Activated T-cell treated with anti-CD3 and anti-CD28 coated beads, Interleukin-2, amount 50 U/mL, for 72 hours (primary cell): ENCODE measurements around the gene CNIH2. TPM values are rescaled to one million over a fixed set of nuclear protein-coding genes. Genes with fewer than 3 reads are reported as not detected.

Experiments used
- ATAC-seq, 2 donors: fragments of 150-1000 bp; cut with Tn5 transposase; replicated peaks in 1 of 2; 2 replicates each; pipeline ENCODE4 v1.10.0; 2021; ENCODE audit warnings: moderate library complexity in 2 of 2, mild to moderate bottlenecking in 1 of 2
- DNase-seq, 2 donors: peaks; one replicate each; pipeline ENCODE4 v3.0.0; 2021 to 2022; ENCODE audit warnings: mixed read lengths in 1 of 2
- H3K27ac Mint-ChIP-seq: one replicate; pipeline ENCODE4 v1.8.0; 2022; ENCODE audit warnings: mild to moderate bottlenecking, moderate library complexity, mixed read lengths
- H3K27me3 Mint-ChIP-seq: one replicate; pipeline ENCODE4 v1.8.0; 2022; ENCODE audit warnings: low read depth, mixed read lengths
- H3K36me3 Mint-ChIP-seq, 2 donors: one replicate each; pipeline ENCODE4 v1.8.0; 2022; ENCODE audit warnings: mixed read lengths in 2 of 2, mild to moderate bottlenecking in 1 of 2; ENCODE audit not compliant: insufficient read depth in 2 of 2
- H3K4me1 Mint-ChIP-seq: one replicate; pipeline ENCODE4 v1.8.0; 2022; ENCODE audit warnings: low read depth, mixed read lengths
- H3K4me3 Mint-ChIP-seq, 2 donors: one replicate each; pipeline ENCODE4 v1.8.0; 2022; ENCODE audit warnings: mild to moderate bottlenecking in 2 of 2, mixed read lengths in 2 of 2, moderate library complexity in 2 of 2
- H3K9me3 Mint-ChIP-seq, 2 donors: one replicate each; pipeline ENCODE4 v1.8.0; 2022; ENCODE audit warnings: mixed read lengths in 2 of 2
- total RNA-seq, 2 donors: library from RNA; stranded (reverse); gene quantifications; one replicate each; pipeline ENCODE4 v1.2.3, GENCODE V29; 2022

The CNIH2 gene
- total RNA-seq, 2 donors from 2014 or later: 1.2 to 3.5 TPM

DNA sequence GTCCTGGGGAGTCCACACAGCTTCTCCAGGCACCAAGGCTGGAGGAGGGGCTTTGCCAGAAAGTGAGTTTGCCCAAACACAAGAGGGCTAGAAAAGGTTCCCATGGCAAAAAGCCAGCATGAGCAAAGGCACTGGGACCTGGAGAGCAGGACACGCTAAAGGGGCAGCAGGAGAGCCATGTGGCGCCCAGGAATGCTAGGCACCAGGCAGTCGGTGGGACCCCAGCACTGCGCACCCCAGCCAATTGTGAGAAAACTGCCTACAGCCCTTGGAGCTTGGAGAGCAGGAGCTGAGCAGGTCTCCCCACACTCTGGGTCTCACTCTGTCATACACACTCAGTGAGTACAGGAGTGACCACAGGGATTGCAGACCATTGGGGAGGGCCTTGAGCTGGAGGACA is 14.7 kb upstream of the CNIH2 start:
- no peak for DNase-seq
- peaks cover 10 to 18% of the 10 kb centered on the region in 2 donors for H3K36me3 Mint-ChIP-seq
- H3K27me3 Mint-ChIP-seq: no peaks in the 10 kb centered on the region
- peaks cover 28% of the 10 kb centered on the region for H3K4me1 Mint-ChIP-seq
- no peaks in the 10 kb centered on the region for H3K9me3 Mint-ChIP-seq
- H3K4me3 Mint-ChIP-seq: no peak overlapping the region
- H3K27ac Mint-ChIP-seq: no peak overlapping the region
- ATAC-seq: no peak

DNA sequence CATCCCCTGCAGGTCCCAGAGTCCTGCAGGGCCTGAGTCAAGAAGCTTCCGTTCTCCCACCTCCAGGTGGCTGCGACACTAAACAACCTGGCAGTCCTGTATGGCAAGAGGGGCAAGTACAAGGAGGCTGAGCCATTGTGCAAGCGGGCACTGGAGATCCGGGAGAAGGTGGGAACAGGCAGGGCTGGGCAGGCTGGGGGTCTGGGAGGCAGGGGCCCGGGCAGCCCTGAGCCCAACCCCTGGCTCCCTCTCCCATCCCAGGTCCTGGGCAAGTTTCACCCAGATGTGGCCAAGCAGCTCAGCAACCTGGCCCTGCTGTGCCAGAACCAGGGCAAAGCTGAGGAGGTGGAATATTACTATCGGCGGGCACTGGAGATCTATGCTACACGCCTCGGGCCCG is 14.2 kb upstream of the CNIH2 start:
- ATAC-seq: no peak
- Mint-ChIP-seq H3K36me3 (peaks cover 10 to 18% of the 10 kb centered on the region in 2 donors), H3K27ac (no peak overlapping the region), H3K9me3 (no peaks in the 10 kb centered on the region), H3K4me1 (peaks cover 24% of the 10 kb centered on the region), H3K27me3 (no peaks in the 10 kb centered on the region), H3K4me3 (no peak overlapping the region)
- DNase-seq: no peak

DNA sequence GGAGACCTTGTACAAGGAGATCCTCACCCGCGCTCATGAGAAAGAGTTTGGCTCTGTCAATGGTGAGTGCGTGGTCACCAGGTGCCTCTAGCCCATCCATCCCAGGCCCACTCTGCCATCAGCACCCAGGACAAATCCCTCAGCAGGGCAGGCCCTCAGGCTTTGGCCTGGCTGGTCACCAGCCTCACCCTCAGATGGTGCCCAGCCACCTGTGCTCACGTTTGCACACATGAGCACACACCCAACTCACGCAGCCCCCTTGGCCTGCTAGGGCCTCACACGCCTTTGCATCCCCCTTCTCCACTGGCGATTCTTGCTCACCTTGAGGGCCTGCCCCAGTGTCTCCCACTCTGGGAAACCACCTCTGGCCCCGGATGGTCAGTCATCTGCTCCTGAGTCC is 13.6 kb upstream of the CNIH2 start:
- ATAC-seq (no peak), DNase-seq (no peak)
- H3K27ac Mint-ChIP-seq: peak overlapping the region; percentile 68
- H3K27me3 Mint-ChIP-seq: no peaks in the 10 kb centered on the region
- H3K4me1 Mint-ChIP-seq: peaks cover 21% of the 10 kb centered on the region
- no peaks in the 10 kb centered on the region for H3K9me3 Mint-ChIP-seq
- H3K36me3 Mint-ChIP-seq: peaks cover 10 to 16% of the 10 kb centered on the region in 2 donors
- no peak overlapping the region for H3K4me3 Mint-ChIP-seq

DNA sequence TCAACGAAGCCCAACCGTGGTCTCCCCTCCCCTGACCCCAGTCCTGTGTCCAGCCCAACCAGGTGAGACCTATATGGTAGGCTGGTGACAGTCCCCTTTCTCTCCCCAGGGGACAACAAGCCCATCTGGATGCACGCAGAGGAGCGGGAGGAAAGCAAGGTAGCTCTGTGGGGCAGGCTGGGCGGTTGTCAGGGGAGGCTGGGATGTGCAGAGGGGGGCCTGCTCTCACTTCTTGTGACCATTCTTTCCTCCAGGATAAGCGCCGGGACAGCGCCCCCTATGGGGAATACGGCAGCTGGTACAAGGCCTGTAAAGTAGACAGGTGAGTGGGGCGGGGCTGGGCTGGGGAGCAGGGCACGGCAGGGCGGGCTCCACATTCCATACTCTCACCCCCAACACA is 13.1 kb upstream of the CNIH2 start:
- Mint-ChIP-seq H3K4me3 (no peak overlapping the region), H3K9me3 (no peaks in the 10 kb centered on the region), H3K27ac (no peak overlapping the region), H3K27me3 (no peaks in the 10 kb centered on the region), H3K4me1 (peaks cover 21% of the 10 kb centered on the region), H3K36me3 (peaks cover 7 to 14% of the 10 kb centered on the region in 2 donors)
- ATAC-seq: no peak
- peak; percentile 52 to 55 for DNase-seq

DNA sequence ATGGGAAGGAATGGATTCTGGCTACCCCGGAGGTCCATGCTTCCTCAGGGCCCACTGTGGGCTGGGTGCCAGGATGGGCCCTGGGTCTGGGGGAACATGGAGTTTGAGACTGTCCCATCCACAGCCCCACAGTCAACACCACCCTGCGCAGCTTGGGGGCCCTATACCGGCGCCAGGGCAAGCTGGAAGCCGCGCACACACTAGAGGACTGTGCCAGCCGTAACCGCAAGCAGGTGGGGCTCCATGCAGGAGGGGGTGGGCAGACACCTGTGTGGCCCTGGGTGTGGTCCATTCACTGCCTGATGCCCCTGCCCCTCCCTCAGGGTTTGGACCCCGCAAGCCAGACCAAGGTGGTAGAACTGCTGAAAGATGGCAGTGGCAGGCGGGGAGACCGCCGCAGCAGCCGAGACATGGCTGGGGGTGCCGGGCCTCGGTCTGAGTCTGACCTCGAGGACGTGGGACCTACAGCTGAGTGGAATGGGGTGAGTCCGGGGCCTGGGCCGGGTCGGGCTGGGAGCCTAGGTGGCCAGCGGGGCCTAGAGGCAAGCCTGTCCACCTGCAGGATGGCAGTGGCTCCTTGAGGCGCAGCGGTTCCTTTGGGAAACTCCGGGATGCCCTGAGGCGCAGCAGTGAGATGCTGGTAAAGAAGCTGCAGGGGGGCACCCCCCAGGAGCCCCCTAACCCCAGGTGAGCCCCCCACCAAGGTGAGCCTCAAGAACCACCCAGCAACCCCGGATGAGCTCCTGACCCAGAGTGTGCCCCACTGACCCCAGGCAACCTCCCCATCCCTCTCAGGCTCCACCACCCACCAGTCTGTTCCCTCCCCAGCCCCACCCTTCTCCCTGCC is 12.2 kb upstream of the CNIH2 start:
- Mint-ChIP-seq H3K9me3 (no peaks in the 10 kb centered on the region), H3K36me3 (peaks cover 7 to 10% of the 10 kb centered on the region in 2 donors), H3K4me1 (peaks cover 28% of the 10 kb centered on the region), H3K4me3 (no peak overlapping the region), H3K27ac (no peak overlapping the region), H3K27me3 (no peaks in the 10 kb centered on the region)
- DNase-seq (no peak), ATAC-seq (no peak)

DNA sequence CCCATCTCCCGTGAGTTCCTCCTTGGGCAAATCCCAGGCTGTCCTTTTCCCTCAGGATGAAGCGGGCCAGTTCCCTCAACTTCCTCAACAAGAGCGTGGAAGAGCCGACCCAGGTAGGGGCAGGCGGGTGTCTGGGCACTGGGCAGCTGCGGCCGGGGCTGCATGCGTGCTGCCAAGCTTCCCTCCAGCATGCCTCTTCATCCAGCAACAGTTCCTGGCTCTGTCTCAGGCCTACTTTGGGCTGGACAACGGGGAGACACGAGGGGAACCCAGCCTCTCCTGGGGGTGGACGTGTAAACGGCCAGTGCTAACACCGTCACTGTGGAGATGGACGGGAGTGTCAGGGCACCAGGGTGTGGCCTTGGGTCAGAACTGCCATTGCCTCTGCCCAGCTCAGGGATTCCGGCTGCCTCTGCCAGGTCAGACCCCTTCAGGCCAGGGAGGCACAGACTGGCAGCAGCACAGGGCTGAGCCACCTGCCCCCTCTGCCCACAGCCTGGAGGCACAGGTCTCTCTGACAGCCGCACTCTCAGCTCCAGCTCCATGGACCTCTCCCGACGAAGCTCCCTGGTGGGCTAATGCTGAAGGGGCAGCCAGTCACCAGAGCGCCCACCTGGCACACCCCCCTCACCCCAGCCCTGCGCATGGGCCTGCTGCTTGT is 11.5 kb upstream of the CNIH2 start:
- Mint-ChIP-seq H3K4me1 (peaks cover 31% of the 10 kb centered on the region), H3K9me3 (no peaks in the 10 kb centered on the region), H3K4me3 (peak overlapping the region in 1 of 2 donors; percentile 97), H3K27me3 (no peaks in the 10 kb centered on the region), H3K36me3 (peaks cover 7 to 10% of the 10 kb centered on the region in 2 donors), H3K27ac (no peak overlapping the region)
- no peak for ATAC-seq
- DNase-seq: no peak

DNA sequence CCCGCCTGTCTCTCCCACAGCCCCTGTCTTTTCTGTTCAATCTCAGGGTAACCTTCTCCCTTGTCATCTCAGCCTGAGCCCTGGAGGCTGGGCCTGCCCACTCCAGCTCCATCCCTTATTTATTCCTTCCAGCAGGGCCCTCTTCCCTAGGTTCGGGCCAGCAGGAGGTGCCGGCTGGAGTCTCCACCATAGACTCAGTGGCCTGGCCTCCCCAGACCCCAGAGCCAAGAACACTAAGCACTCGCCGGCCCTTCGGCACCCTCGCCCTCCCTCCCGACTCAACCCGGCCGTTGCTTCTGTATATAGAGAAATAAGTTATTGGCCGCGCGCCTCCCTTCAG is 11.0 kb upstream of the CNIH2 start:
- Mint-ChIP-seq H3K27me3 (no peaks in the 10 kb centered on the region), H3K4me1 (peaks cover 31% of the 10 kb centered on the region), H3K4me3 (peak overlapping the region; percentile 95 to 97), H3K27ac (peak overlapping the region; percentile 51), H3K36me3 (peaks cover 5 to 9% of the 10 kb centered on the region in 2 donors), H3K9me3 (no peaks in the 10 kb centered on the region)
- ATAC-seq (no peak), DNase-seq (no peak)

DNA sequence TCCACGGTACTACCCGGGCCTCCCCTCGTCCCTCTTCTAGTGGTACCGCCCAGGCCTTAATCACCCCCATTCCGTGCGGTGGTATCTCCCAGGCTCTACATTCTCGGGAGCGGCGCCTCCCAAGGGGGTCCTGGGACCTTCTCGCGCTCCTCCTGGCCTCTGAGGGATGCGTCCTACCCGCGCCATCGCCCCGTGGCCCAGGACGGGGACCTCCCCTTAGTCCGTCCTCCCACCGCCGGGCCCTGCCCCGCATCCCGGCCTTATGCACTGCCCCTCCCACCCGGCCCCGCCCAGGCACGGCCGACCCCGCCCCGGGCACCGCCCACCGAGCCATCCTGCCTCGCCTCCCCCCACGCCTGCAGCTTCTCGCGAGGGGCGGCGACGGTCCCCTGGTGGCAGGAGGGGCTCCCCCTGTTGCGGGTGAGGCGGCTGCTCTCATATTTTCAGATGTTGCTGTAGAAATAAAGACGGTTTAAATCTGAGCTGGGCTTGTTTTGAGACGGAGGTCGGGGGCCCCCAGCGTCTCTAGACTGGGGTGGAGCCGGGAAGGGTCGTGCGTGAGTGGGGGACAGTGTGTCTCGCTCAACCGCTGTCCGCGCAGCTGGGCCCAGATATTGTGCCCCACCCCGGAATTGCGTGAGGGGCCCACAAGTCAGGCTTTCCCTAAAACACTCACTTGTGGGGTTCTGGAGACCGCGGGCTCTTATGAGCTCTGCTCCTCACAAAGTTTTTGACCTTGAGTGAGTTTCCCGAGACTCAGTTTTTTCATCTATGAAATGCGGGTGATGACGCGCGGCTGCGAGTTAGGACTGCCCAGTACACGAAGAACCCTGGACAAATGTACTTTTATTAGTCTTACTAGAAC is 10.4 kb upstream of the CNIH2 start:
- peaks cover 31% of the 10 kb centered on the region for H3K4me1 Mint-ChIP-seq
- H3K27ac Mint-ChIP-seq: peak overlapping the region; percentile 93
- H3K36me3 Mint-ChIP-seq: peaks cover 5 to 10% of the 10 kb centered on the region in 2 donors

DNA sequence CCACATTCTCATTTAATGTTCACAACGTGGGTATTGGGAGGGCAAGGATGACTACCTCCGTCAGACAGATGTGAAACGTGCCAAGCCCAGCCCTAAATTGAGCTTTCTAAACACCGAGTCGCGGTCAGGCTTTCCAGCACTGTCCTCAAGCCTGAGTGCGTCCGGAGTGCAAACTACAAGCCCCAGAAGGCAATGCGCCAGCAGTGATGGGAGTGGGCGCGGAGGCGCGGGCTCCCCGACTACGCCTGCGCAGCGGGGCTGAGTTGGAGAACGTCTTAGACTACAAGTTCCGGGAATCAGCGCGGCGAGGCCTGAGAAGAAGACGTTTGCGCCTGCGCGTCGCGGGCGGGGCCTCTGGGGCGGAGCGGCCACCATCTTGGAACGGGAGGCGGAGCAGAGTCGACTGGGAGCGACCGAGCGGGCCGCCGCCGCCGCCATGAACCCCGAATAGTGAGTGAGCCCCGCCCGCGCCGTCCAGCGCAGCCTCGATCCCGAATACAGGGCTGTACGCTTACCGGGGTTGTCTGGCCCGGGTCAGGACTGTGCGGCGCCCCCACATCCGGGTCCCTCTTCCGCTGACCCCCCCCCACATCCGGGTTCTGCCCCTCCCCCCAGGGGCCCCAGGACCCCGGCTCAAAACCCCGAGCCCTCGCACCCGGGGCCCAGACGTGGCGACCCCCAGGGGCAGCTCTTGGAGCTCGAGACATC is 9.6 kb upstream of the CNIH2 start, which contains the start of gene RAB1B:
Gene RAB1B (plus strand): TSS at position 396 of the 708 bp plus-strand sequence. CDS start 41 bp downstream, at position 437.
- Mint-ChIP-seq H3K27me3 (no peaks in the 10 kb centered on the region), H3K4me3 (peak within 1 kb of the TSS; percentile 95 to 97), H3K4me1 (peaks cover 31% of the 10 kb centered on the region), H3K9me3 (no peaks in the 10 kb centered on the region), H3K36me3 (peaks cover 7 to 12% of the 10 kb centered on the region in 2 donors), H3K27ac (peak within 1 kb of the TSS; percentile 93)
- peak; percentile 100 for DNase-seq
- ATAC-seq: peak; percentile 84 to 85

More for the DNA sequence above, 10.4 kb upstream of the CNIH2 start:
- ATAC-seq (peak; percentile 68 to 69), DNase-seq (peak; percentile 91 to 92)
- Mint-ChIP-seq H3K27me3 (no peaks in the 10 kb centered on the region), H3K4me3 (peak overlapping the region; percentile 95 to 97), H3K9me3 (no peaks in the 10 kb centered on the region)

DNA sequence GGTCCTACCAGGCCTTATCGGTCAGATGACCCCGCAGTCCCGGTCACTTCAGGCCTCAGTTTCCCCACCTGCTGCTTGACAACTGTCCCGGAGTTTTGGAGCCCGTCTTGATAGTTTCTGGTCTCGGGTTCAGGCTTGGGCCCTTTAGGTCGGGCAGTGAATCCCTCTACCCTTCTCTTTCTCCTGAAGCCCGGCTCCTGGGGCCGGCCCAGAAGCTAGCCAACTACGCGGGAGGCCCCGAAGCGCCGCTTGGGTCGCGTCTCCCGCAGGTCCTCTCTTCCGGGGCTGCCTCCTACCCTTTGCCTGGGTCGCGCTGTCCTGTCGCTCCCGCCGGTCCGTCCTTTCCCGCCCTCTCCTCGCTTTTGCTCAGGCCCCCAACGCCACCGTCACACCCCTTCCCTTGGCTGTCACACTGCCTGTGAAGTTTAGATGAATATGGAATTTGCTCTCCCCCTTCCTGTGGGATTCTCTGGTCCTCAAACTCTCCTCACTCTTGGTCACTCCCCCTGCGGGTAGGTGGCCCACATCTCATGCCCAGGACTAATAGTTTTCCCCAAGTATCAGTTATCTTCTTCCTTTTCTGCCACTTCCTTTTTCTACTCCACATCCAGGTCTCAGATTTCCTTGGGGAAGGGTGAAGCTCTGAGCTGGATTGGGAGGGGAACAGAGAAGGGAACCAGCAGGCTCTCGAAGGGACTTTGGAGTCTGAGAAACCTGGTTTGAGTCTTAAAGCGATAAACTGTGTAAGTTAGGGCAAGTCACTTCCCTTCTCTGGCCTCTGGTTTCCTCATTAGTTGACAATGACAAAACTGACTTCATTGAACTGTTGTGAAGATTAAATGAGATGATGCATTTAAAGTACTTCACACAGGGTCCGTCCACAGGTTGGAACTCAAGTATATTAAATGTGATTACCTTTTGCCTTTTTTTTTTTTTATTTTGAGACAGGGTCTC is 8.7 kb upstream of the CNIH2 start:
- Mint-ChIP-seq H3K9me3 (no peaks in the 10 kb centered on the region), H3K4me1 (peaks cover 31% of the 10 kb centered on the region), H3K27me3 (no peaks in the 10 kb centered on the region), H3K36me3 (peaks cover 8 to 15% of the 10 kb centered on the region in 2 donors), H3K4me3 (peak overlapping the region; percentile 95 to 97), H3K27ac (peak overlapping the region; percentile 93)
- no peak for ATAC-seq
- peak in 1 of 2 donors; percentile 35 for DNase-seq

DNA sequence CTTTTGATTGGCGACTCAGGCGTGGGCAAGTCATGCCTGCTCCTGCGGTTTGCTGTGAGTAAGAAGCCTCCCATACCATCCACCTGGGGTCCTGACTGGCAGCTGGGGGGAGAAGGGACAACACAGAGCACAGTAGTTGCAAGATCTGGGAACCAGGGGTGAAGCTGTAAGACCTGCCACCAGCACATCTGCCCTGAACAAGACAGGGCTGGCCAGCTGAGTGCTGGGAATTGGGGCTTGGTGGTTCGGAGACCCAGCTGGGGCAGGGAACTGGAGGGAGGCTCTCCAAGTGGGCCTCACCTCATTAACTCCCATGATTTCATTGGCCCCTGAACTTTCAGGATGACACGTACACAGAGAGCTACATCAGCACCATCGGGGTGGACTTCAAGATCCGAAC is 6.2 kb upstream of the CNIH2 start:
- Mint-ChIP-seq H3K27ac (no peak overlapping the region), H3K4me3 (no peak overlapping the region), H3K27me3 (no peaks in the 10 kb centered on the region), H3K9me3 (no peaks in the 10 kb centered on the region), H3K36me3 (peaks cover 8 to 20% of the 10 kb centered on the region in 2 donors), H3K4me1 (peaks cover 30% of the 10 kb centered on the region)
- no peak for DNase-seq
- ATAC-seq: no peak
